A549 (cell line): ENCODE measurements around the gene CIROP. TPM values are rescaled to one million over a fixed set of nuclear protein-coding genes. Genes with fewer than 3 reads are reported as not detected.

Experiments
- ATAC-seq, 2 experiments: fragments of 200-7000 bp in 1 of 2; fragments of >200 bp in 1 of 2; cut with Nextera tagmentation in 1 of 2; cut with Tn5 transposase in 1 of 2; 3 replicates each; pipeline versions ENCODE4 v1.8.0 to v1.9.1; 2018 to 2020; ENCODE audit warnings: mild to moderate bottlenecking in 1 of 2, moderate library complexity in 1 of 2
- CTCF ChIA-PET: fragments of 300-600 bp; sonication (Branson Sonifier 250); formaldehyde crosslinking; extraction: SDS; loops from one replicate; lab custom pipeline; 2021; ENCODE audit warnings: antibody characterized with exemption, inconsistent platforms; lab: Yijun Ruan, JAX
- POLR2A ChIA-PET: fragments of 350-600 bp; formaldehyde crosslinking; extraction: SDS; loops from one replicate; lab custom pipeline; 2021; ENCODE audit warnings: antibody characterized with exemption, inconsistent platforms; lab: Yijun Ruan, JAX
- DNase-seq, 2 experiments: peaks; one replicate each; pipeline versions ENCODE4 v3.0.0 to v3.0.0-alpha.2; 2011 to 2016; ENCODE audit warnings: low read depth in 1 of 2, low spot score in 1 of 2
- FAIRE-seq: peaks from 2 replicates; lab custom pipeline; 2011; peaks lifted over from hg19 to GRCh38; lab: Jason Lieb, UNC
- H3K27ac ChIP-seq, 2 experiments: fragments of >200 bp; sonication (Bioruptor Twin); formaldehyde crosslinking; 3 replicates each; pipeline ENCODE4 v1.5.1; 2016 to 2017
- H3K4me1 ChIP-seq: fragments of >200 bp; sonication (Bioruptor Twin); formaldehyde crosslinking; 3 replicates; pipeline ENCODE4 v1.6.1; 2016
- H3K4me2 ChIP-seq: fragments of >200 bp; sonication (Bioruptor Twin); formaldehyde crosslinking; 3 replicates; pipeline ENCODE4 v1.6.1; 2016
- H3K4me3 ChIP-seq: fragments of >200 bp; sonication (Bioruptor Twin); formaldehyde crosslinking; 3 replicates; pipeline ENCODE4 v1.5.1; 2016
- H3K9me3 ChIP-seq: fragments of >200 bp; sonication (Bioruptor Twin); formaldehyde crosslinking; 3 replicates; pipeline ENCODE4 v1.6.1; 2016
- CHD4 ChIP-seq: fragments of 200-600 bp; sonication (generic); IDR thresholded peaks from 2 replicates; pipeline ENCODE4 v1.6.1; 2016; ENCODE audit warnings: antibody characterized with exemption, mild to moderate bottlenecking, borderline replicate concordance
- GATA3 ChIP-seq: IDR thresholded peaks from 2 replicates; pipeline ENCODE4 v1.6.1; 2012; ENCODE audit warnings: borderline replicate concordance
- HOXB13 ChIP-seq: fragments of 250-450 bp; sonication (Bioruptor Pico); IDR thresholded peaks from 2 replicates; pipeline ENCODE4 v1.5.0; 2020; ENCODE audit warnings: low read depth, mild to moderate bottlenecking, moderate library complexity
- KDM1A ChIP-seq: fragments of 200-600 bp; sonication (generic); IDR thresholded peaks from 2 replicates; pipeline ENCODE4 v1.6.1; 2016; ENCODE audit warnings: low read depth, mild to moderate bottlenecking
- NFE2L2 ChIP-seq: fragments of 150-350 bp; conservative IDR thresholded peaks from 2 replicates; pipeline ENCODE4 v1.6.1; 2014; ENCODE audit warnings: low read length
- NPAS2 ChIP-seq: fragments of 250-450 bp; sonication (Bioruptor Pico); IDR thresholded peaks from 2 replicates; pipeline ENCODE4 v1.8.0; 2022; ENCODE audit warnings: mild to moderate bottlenecking, moderate library complexity, borderline replicate concordance
- RAD21 ChIP-seq, 2 experiments: fragments of >200 bp in 1 of 2; sonication (Bioruptor Twin) in 1 of 2; formaldehyde crosslinking in 1 of 2; IDR thresholded peaks in 1 of 2; conservative IDR thresholded peaks in 1 of 2; 2 replicates in 1 of 2; 3 replicates in 1 of 2; pipeline ENCODE4 v1.6.1; 2012 to 2018; ENCODE audit warnings: inconsistent platforms in 1 of 2
- RNF2 ChIP-seq: fragments of 200-600 bp; sonication (generic); IDR thresholded peaks from 2 replicates; pipeline ENCODE4 v1.6.1; 2016; ENCODE audit warnings: low read depth, mild to moderate bottlenecking, antibody characterized with exemption, moderate library complexity, borderline replicate concordance
- WGBS: methylation state at CpG from one replicate; pipeline ENCODE4 v1.1.6; 2017; ENCODE audit errors: missing lambda C conversion rate; 5-methylcytosine and 5-hydroxymethylcytosine counted together
- polyA plus RNA-seq, 4 experiments: library from polyadenylated mRNA; depleted of rRNA in 3 of 4; stranded (reverse); fragments of >200 nt; fragmentation: RNase III in 1 of 4; extraction: RNeasy Plus Mini Kit Qiagen cat#74134 plus additional on column Dnase treatment in 1 of 4; gene quantifications; 2 replicates in 3 of 4; 3 replicates in 1 of 4; pipeline ENCODE4 v1.2.3, GENCODE V29; 2011 to 2017
- TF ChIP-seq, protein P1 (sequence below): fragments of 200-600 bp; sonication (generic); IDR thresholded peaks from 2 replicates; pipeline ENCODE4 v1.6.1; 2016; ENCODE audit warnings: antibody characterized with exemption, mild to moderate bottlenecking, moderate library complexity
- TF ChIP-seq, protein P2 (sequence below): fragments of >200 bp; sonication (Bioruptor Twin); formaldehyde crosslinking; IDR thresholded peaks from 3 replicates; pipeline ENCODE4 v1.6.1; 2016

CIROP gene
- polyA plus RNA-seq, 2 of the 4 experiments (the other 2 are of a cell fraction), result not detected

DNA sequence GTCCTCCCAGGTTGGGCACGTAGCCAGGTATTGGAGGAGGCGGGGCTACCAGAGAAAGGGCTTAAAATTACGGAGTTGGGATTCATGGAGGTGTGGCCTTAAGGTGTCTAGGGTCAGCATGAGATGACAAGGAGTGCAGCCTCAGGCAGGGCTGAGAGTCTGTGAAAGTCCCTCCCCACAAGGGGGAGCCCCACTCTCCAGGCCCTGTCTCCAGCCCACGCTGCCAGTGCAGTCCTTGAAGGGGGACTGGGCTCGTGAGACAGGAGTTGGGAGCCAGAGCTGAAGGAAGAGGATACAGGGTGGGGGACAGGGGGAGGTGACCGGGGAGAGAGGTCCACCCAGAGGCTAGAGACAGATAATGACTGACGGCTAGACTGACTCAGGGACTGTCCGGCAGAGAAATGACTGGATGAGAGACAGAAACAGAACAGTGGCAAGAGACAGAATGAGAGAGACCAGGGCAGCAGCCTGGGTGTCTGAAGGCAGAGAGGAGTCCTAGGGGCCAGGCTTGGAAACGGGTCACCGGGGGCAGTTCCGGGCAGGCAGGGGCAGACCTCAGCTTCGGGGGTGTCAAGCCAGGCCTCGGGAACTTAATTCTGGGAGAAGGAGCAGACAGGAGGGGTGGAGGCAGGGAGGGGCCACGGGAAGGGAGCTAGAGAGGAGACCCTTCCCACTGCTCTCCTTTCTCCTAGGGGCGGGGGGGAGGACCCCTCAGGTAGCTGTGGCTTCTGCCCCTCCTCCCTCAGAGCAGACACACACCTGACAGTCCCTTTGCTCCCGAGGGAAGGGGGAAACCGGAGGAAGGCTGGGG is 48.4 kb downstream of the CIROP start (continued):
- TF ChIP-seq, protein P1, sequence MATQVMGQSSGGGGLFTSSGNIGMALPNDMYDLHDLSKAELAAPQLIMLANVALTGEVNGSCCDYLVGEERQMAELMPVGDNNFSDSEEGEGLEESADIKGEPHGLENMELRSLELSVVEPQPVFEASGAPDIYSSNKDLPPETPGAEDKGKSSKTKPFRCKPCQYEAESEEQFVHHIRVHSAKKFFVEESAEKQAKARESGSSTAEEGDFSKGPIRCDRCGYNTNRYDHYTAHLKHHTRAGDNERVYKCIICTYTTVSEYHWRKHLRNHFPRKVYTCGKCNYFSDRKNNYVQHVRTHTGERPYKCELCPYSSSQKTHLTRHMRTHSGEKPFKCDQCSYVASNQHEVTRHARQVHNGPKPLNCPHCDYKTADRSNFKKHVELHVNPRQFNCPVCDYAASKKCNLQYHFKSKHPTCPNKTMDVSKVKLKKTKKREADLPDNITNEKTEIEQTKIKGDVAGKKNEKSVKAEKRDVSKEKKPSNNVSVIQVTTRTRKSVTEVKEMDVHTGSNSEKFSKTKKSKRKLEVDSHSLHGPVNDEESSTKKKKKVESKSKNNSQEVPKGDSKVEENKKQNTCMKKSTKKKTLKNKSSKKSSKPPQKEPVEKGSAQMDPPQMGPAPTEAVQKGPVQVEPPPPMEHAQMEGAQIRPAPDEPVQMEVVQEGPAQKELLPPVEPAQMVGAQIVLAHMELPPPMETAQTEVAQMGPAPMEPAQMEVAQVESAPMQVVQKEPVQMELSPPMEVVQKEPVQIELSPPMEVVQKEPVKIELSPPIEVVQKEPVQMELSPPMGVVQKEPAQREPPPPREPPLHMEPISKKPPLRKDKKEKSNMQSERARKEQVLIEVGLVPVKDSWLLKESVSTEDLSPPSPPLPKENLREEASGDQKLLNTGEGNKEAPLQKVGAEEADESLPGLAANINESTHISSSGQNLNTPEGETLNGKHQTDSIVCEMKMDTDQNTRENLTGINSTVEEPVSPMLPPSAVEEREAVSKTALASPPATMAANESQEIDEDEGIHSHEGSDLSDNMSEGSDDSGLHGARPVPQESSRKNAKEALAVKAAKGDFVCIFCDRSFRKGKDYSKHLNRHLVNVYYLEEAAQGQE, result no peak

DNA sequence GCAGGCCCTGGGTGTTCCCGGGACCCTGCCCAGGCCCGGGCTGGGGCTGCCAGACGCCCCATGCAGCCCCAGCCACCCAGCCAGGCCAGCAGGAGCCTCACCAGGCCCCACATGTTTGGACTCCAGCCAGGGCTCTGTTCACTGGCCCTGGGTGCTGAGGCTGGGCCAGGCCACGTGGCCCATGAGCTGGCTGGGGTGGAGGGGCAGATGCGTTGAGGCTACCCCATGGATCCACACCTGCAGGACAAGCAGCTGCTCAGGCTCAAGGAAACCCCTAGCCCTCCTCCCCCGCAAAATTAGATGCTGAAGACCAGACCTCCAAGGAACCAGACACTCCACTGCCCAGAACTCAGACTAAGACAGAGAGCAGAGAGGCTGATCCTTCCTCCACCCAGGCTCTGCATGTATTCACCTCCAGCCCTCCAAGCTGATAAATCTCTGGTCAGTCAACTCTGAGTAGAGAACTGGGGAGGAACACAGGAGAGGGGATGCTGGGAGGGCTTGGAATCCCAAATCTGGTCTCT is 49.1 kb downstream of the CIROP start:
- POLR2A ChIA-PET, result no interaction called here
- ATAC-seq, result peak in 1 of 2 experiments; percentile 8; a peak in 3 of 6 replicates
- Histone ChIP-seq H3K9me3 (no peaks in the 10 kb centered on the region), H3K4me1 (peaks cover 21% of the 10 kb centered on the region), H3K4me2 (peak overlapping the region; percentile 97; the same call in 1 of the 3 replicates), H3K4me3 (no peak overlapping the region), H3K27ac (0 out of 6 replicates have a peak overlapping the region, but pooled peaks of 1 of the 2 experiments have one; percentile 5)
- DNase-seq, result no peak
- FAIRE-seq, result no peak
- TF ChIP-seq CHD4 (no peak), GATA3 (0 out of 2 replicates have a peak, but pooled peaks have one; percentile 6), RNF2 (no peak), NFE2L2 (no peak)
- CTCF ChIA-PET, result interaction anchor here (0.9 to 33.8 kb wide), 26 partner anchors 9 to 499 kb away, joined by 3 to 1206 read pairs (median 6); partner anchors contain the start of genes AJUBA, C14orf119, HAUS4 and PRMT5
- WGBS, result 96% methylated on average over 5 of the region's 6 CpGs

DNA sequence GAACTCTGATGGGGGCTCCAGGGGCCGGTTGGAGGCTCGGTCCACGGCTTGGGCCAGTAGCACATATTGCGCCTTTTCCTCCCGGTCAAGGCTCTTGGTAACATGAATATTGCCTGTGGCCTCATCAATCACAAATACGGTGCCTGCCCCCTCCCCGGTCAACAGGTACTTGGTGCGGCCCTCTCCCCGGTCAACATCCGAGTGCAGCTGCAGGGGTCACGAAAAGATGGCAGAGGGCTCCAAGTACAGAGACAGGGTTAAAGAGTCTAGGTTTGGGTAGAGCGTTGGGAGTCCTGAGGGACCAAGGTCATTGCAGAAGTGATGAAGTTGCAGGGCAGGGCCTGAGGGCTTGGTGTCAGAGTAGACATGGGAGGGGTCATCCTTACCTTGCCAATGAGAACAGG is 49.6 kb downstream of the CIROP start:
- TF ChIP-seq NPAS2 (CRISPR knock-in tag) (no peak), KDM1A (no peak)
- TF ChIP-seq, protein P2, sequence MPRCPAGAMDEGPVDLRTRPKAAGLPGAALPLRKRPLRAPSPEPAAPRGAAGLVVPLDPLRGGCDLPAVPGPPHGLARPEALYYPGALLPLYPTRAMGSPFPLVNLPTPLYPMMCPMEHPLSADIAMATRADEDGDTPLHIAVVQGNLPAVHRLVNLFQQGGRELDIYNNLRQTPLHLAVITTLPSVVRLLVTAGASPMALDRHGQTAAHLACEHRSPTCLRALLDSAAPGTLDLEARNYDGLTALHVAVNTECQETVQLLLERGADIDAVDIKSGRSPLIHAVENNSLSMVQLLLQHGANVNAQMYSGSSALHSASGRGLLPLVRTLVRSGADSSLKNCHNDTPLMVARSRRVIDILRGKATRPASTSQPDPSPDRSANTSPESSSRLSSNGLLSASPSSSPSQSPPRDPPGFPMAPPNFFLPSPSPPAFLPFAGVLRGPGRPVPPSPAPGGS, result no peak
- Histone ChIP-seq H3K9me3 (no peaks in the 10 kb centered on the region), H3K4me2 (no peak overlapping the region), H3K27ac (no peak overlapping the region), H3K4me3 (no peak overlapping the region), H3K4me1 (peaks cover 21% of the 10 kb centered on the region)
- DNase-seq (no peak), FAIRE-seq (no peak), ATAC-seq (no peak)
- CTCF ChIA-PET, result interaction anchor here (0.6 to 33.8 kb wide), 26 partner anchors 9 to 498 kb away, joined by 3 to 1206 read pairs (median 6); partner anchors contain the start of genes AJUBA, C14orf119, HAUS4 and PRMT5
- WGBS, result 96% methylated on average over 12 of the region's 12 CpGs
- POLR2A ChIA-PET, result no interaction called here

DNA sequence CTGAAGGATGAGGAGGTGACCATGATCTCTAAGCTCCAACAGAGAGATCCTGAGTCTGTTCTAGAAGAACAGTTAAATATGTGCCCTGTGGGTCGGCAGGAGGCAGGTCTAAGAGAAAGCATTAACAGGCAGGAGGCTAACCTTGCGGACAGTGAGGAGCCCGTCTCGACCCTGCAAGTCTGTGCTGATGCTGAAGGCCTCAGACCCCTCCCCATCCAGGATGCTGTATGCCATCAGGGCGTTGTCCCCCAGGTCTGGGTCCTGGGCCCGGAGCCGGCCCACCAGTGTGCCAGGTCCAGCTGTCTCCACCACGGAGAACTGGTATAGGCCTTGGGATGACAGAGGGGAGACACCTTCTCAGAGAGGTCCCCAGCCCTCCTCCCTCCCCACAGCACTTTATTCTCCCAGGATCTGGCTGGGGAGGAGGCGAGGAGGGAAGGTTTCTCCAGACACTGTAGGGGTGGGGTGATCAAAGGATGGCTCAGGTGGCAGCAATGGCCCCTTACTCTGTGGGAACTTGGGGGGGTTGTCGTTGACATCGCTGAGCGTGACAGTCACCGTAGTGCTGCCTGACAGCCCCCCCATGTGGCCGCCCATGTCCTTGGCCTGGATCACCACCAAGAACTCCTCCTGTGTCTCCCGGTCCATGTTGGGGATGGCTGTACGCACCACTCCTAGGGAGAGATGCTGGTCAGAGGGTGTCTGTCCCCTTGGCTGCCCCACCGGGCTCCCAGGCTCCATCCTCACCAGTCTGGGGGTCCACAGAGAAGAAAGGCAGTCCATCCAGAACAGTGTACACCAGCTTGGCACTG is 50.6 kb downstream of the CIROP start:
- Histone ChIP-seq H3K4me3 (no peak overlapping the region), H3K4me1 (peaks cover 21% of the 10 kb centered on the region), H3K4me2 (no peak overlapping the region), H3K27ac (no peak overlapping the region), H3K9me3 (no peaks in the 10 kb centered on the region)
- ChIA-PET POLR2A (interaction anchor here (0.5 kb wide), 1 partner anchor 139 kb away, joined by 3 read pairs; no protein-coding TSS in a partner anchor), CTCF (interaction anchor here (0.8 to 33.8 kb wide), 13 partner anchors 8 to 66 kb away, joined by 3 to 1206 read pairs (median 6); partner anchors contain the start of genes AJUBA and PSMB11)
- ATAC-seq (no peak), FAIRE-seq (no peak), DNase-seq (no peak)
- peak; percentile 19 to 36; a peak in 2 of 5 replicates for TF ChIP-seq RAD21 (conservative IDR thresholded peaks at IDR 0.05 in 1 of 2, IDR thresholded peaks at IDR 0.05 in 1 of 2)
- no peak for TF ChIP-seq HOXB13 (CRISPR knock-in tag)
- 85% methylated on average over 11 of the region's 17 CpGs for WGBS
